ENCODE data around the gene PRKCA. TPM values are rescaled to one million over a fixed set of nuclear protein-coding genes. Genes with fewer than 3 reads are reported as not detected.

The PRKCA gene
- total and polyA plus RNA-seq, 9 of the 15 experiments (the other 6 are each of a cell fraction or from before 2014, with no cell fraction given): 3.2 to 33.0 (median 17.8) TPM

DNA sequence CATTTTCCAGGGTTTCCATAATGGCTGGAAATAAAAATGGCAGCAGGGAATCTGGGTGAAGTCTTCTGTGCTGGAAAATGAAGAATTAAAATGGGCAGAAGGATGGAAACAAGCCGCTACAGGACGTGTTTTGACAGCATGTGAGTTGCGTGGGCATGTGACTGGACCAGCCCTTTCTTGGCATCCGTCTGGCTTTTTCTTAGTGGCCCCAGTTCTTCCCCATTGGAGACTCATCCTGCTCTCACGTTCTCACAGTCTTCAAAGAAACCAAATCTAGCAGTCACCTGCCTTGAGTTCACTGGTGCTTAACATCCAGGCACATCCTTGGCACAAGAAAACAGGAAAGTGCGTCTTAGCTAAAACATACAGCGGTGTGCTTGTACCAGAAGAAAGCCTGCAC is 352.4 kb downstream of the PRKCA start:
- intact Hi-C loops (cut with micrococcal nuclease) (no loop called here), in situ Hi-C loops (cut with MboI) (no loop called here)
- no peak for ATAC-seq

GRCh38 chr17:66655461-66655860 is 353.0 kb downstream of the PRKCA start:
- FAIRE-seq: no peak
- no peak overlapping the region for H3K4me2 ChIP-seq (ENCODE audit: insufficient read depth, low read length)
- 0 out of 2 replicates have a peak, but pooled peaks cover 15% of the 10 kb centered on the region for H4K20me1 ChIP-seq (replicated peaks; ENCODE audit: control insufficient read depth, insufficient read depth, low read length)
- TF ChIP-seq CCAR2 (IDR thresholded peaks at IDR 0.05; ENCODE audit: low read depth, low read length) (no peak), TAL1 (IDR thresholded peaks at IDR 0.05) (peak; percentile 53), NR1H2 (CRISPR knock-in tag; IDR thresholded peaks at IDR 0.05) (no peak), KDM2B (CRISPR knock-in tag; IDR thresholded peaks at IDR 0.05) (no peak), ZNF253 (CRISPR knock-in tag; conservative IDR thresholded peaks at IDR 0.05) (no peak), EP300 (IDR thresholded peaks at IDR 0.05; ENCODE audit: low read length) (peak; percentile 38), VEZF1 (CRISPR knock-in tag; IDR thresholded peaks at IDR 0.05) (no peak), ARID1B (IDR thresholded peaks at IDR 0.05) (peak; percentile 67; the same call in 1 of the 2 replicates), KHSRP (IDR thresholded peaks at IDR 0.05) (no peak)

More for the DNA sequence above, 352.4 kb downstream of the PRKCA start:
- no peak overlapping the region for H3K27ac ChIP-seq (ENCODE audit: extremely low read depth, low read depth, low read length)
- H3K9me1 ChIP-seq (ENCODE audit: control insufficient read depth, insufficient read depth, low read length): peaks cover 6% of the 10 kb centered on the region
- H3K27me3 ChIP-seq (ENCODE audit: control insufficient read depth in 2 of 2, insufficient read depth in 2 of 2, low read length in 2 of 2): no peaks in the 10 kb centered on the region
- TF ChIP-seq ZEB2 (IDR thresholded peaks at IDR 0.05) (no peak), NFATC3 (IDR thresholded peaks at IDR 0.05) (no peak), MTA3 (IDR thresholded peaks at IDR 0.05; ENCODE audit: borderline replicate concordance) (no peak), MYNN (IDR thresholded peaks at IDR 0.05) (no peak), MYNN (CRISPR knock-in tag; IDR thresholded peaks at IDR 0.05) (no peak), BRF1 (IDR thresholded peaks at IDR 0.05; ENCODE audit: borderline replicate concordance, extremely low read depth, insufficient read length) (no peak), ID3 (CRISPR knock-in tag; IDR thresholded peaks at IDR 0.05) (no peak), ID3 (tag; IDR thresholded peaks at IDR 0.05) (no peak)
- FAIRE-seq (no peak), DNase-seq (ENCODE audit: extremely low read depth in 1 of 4, low spot score in 3 of 4) (no peak)
- BruUV-seq (replicated peaks): no TSS peak
- CTCF ChIA-PET (ENCODE audit: low intra/inter-chr PET ratio): no interaction called here
- no peak overlapping the region for H2AFZ ChIP-seq (ENCODE audit: low read depth, low read length)
- no peak overlapping the region for H3K9ac ChIP-seq (ENCODE audit: insufficient read depth in 1 of 2, low read depth in 2 of 2, low read length in 2 of 2)
- H3K4me1 ChIP-seq (replicated peaks in 1 of 2; ENCODE audit: control insufficient read depth in 2 of 2, insufficient read depth in 2 of 2, low read length in 2 of 2): peaks cover 0 to 14% of the 10 kb centered on the region in 2 experiments; a peak in 3 of 5 replicates
- no peaks in the 10 kb centered on the region for H3K79me2 ChIP-seq (ENCODE audit: control insufficient read depth, insufficient read depth, low read length)
- POLR2A ChIA-PET: no interaction called here
- 81% methylated on average over 7 of the region's 7 CpGs for WGBS (ENCODE audit: insufficient coverage, low coverage, missing lambda C conversion rate)
- no peak overlapping the region for H3K4me2 ChIP-seq (ENCODE audit: insufficient read depth, low read length)
- peaks cover 16% of the 10 kb centered on the region; the same call in 2 of the 3 replicates for H3K36me3 ChIP-seq (ENCODE audit: control insufficient read depth, insufficient read depth, low read length)
- H3K4me3 ChIP-seq: no peak overlapping the region
- no peaks in the 10 kb centered on the region for H3K9me3 ChIP-seq (replicated peaks; ENCODE audit: control insufficient read depth, insufficient read depth, low read depth, low read length)
- 0 out of 2 replicates have a peak, but pooled peaks cover 15% of the 10 kb centered on the region for H4K20me1 ChIP-seq (replicated peaks; ENCODE audit: control insufficient read depth, insufficient read depth, low read length)

More at GRCh38 chr17:66655461-66655860, 353.0 kb downstream of the PRKCA start:
- intact Hi-C loops (cut with micrococcal nuclease) (no loop called here), in situ Hi-C loops (cut with MboI) (no loop called here)
- CTCF ChIA-PET (ENCODE audit: low intra/inter-chr PET ratio): no interaction called here
- Histone ChIP-seq H3K36me3 (ENCODE audit: control insufficient read depth, insufficient read depth, low read length) (peaks cover 16% of the 10 kb centered on the region; the same call in 2 of the 3 replicates), H3K9me1 (ENCODE audit: control insufficient read depth, insufficient read depth, low read length) (peaks cover 6% of the 10 kb centered on the region), H3K9me3 (replicated peaks; ENCODE audit: control insufficient read depth, insufficient read depth, low read depth, low read length) (no peaks in the 10 kb centered on the region), H3K27ac (ENCODE audit: extremely low read depth, low read depth, low read length) (no peak overlapping the region), H3K27me3 (ENCODE audit: control insufficient read depth in 2 of 2, insufficient read depth in 2 of 2, low read length in 2 of 2) (no peaks in the 10 kb centered on the region), H3K4me1 (replicated peaks in 1 of 2; ENCODE audit: control insufficient read depth in 2 of 2, insufficient read depth in 2 of 2, low read length in 2 of 2) (peaks cover 0 to 14% of the 10 kb centered on the region in 2 experiments; a peak in 3 of 5 replicates), H3K9ac (ENCODE audit: insufficient read depth in 1 of 2, low read depth in 2 of 2, low read length in 2 of 2) (no peak overlapping the region), H3K79me2 (ENCODE audit: control insufficient read depth, insufficient read depth, low read length) (no peaks in the 10 kb centered on the region), H3K4me3 (no peak overlapping the region), H2AFZ (ENCODE audit: low read depth, low read length) (no peak overlapping the region)
- no peak for DNase-seq (ENCODE audit: extremely low read depth in 1 of 4, low spot score in 3 of 4)
- BruUV-seq (replicated peaks): no TSS peak
- POLR2A ChIA-PET: interaction anchor here (1.0 kb wide), 1 partner anchor 46 kb away, joined by 3 read pairs; no protein-coding TSS in a partner anchor
- no peak for ATAC-seq
- 35% methylated on average over 2 of the region's 2 CpGs for WGBS (ENCODE audit: insufficient coverage, low coverage, missing lambda C conversion rate)

Measured in K562 (cell line).